NCI-H526 treated with DMSO at 0.1 percent for 48 hours (cell line): ENCODE measurements around the gene SLC29A4.

ENCODE experiments used
- DNase-seq: peaks from one replicate; lab custom pipeline; 2025; lab: John Stamatoyannopoulos, UW

Gene SLC29A4

DNA sequence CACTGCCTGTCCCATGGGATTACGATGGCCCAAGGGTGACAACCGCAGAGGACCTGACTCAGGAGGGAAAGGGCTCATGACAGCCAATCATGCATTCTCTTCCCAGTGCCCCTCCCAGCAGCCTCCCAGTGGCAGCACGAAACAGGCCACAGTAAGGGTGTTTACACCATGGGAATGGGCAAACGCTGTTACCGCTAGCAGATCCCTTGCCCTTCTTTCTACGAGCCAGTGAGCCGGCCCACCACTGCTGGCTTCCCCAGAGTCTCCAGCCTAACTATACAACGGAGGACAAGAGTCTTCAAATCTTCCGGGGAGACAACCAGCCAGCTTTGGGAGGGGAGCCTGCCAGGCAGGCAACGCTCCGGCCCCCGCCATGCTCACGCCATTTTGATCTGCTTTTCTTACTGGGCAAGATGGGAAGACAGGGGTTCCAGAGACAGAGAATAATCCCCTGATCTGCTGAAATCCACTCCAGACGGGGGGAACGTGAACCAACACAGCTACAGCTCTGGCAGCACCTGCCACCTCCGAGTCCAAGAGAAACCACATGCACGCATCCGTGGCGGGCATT lies 69.8 kb downstream of the SLC29A4 start:
- no peak for DNase-seq

DNA sequence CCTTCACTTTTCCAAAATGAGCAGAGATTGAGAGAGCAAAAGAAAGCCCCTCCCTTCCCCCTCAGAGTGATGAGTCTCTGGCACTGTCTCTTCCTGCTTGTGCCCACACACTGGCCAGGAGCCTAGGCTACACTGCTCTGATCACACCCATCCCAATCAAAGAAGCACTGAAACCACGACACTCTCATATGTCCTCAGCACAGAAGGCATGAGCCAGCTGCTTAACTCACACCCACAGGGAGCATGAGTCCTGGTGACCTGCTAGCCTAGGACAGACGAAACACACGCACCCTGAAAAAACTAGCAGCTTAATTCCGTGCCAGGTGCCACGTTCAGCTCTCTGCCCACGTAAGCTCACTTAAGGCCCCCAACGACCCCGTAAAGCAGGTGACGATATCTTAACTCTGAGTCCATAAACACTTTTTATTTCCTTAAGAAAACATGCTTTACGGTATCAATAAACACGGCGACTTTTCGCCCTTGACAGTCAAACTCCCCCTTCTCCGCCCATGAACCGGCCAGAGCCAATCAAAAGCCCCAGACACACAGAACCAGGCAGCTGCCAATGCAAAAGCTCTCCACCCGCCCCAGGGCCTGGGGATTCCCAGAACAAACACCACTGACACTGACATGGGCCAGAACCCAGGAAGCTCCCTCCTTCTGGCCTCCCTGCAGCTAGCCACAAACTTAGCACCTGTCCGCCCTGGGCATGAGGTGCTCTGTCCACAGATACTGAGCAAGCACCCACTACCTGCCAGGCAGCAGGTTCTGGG lies 71.9 kb downstream of the SLC29A4 start:
- DNase-seq, result peak; percentile 47
